Fibroblast of lung (primary cell): ENCODE results near the gene GPC6.

ENCODE experiments used
- CTCF ChIP-seq, 2 donors: IDR thresholded peaks in 1 of 2; conservative IDR thresholded peaks in 1 of 2; 1 replicate in 1 of 2; 2 replicates in 1 of 2; pipeline ENCODE4 v1.5.1; 2011 to 2012; ENCODE audit warnings: low read length in 2 of 2, control low read depth in 1 of 2, inconsistent platforms in 1 of 2, low read depth in 1 of 2, mild to moderate bottlenecking in 1 of 2
- EZH2 ChIP-seq: IDR thresholded peaks from 2 replicates; pipeline ENCODE4 v1.5.1; 2012; ENCODE audit warnings: low read length, control low read depth, mild to moderate bottlenecking; ENCODE audit errors: missing control alignments

GRCh38 chr13:94382960-94383359 lies 1156.4 kb downstream of the GPC6 start:
- TF ChIP-seq CTCF (conservative IDR thresholded peaks at IDR 0.05 in 1 of 2, IDR thresholded peaks at IDR 0.05 in 1 of 2; ENCODE audit: low read depth in 1 of 2, low read length in 2 of 2): no peak
- no peak for TF ChIP-seq EZH2
